ENCODE measurements around the gene ETHE1.
A peak's percentile ranks its signal among the peaks of the same experiment; 100 is the strongest.

The ETHE1 gene

DNA sequence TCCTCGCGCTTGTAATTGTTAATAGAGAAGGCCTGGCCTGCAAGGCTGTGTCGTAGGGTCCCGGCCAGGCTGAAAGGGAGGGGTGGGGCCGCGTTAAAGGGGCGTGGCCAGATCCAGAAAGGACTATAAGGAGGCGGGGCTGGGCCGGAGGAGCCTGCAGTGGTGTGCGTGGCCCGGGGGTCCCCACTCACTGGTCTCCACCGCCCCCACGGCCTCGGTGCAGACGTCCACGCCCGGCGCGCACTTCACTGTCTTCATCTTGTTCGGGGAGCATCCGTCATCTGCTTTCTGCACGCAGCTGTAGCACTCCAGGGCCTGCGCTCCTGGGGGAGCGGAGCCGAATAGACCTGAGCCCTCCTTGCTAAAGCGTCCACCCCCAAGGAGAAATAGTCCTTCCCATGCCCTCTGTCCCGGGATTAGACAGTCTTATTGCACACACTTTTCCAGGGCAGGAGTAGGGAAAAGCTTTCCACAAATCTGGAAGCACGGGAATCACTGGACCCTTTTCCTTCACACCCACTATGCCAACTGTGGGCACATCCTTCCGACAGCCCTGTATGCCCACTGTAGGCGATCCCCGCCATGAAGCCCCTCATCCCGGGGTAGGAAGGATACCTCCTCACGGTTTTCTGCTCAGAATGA lies 62.7 kb downstream of the ETHE1 start:
- no peak for DNase-seq (ENCODE audit: low read depth)

DNA sequence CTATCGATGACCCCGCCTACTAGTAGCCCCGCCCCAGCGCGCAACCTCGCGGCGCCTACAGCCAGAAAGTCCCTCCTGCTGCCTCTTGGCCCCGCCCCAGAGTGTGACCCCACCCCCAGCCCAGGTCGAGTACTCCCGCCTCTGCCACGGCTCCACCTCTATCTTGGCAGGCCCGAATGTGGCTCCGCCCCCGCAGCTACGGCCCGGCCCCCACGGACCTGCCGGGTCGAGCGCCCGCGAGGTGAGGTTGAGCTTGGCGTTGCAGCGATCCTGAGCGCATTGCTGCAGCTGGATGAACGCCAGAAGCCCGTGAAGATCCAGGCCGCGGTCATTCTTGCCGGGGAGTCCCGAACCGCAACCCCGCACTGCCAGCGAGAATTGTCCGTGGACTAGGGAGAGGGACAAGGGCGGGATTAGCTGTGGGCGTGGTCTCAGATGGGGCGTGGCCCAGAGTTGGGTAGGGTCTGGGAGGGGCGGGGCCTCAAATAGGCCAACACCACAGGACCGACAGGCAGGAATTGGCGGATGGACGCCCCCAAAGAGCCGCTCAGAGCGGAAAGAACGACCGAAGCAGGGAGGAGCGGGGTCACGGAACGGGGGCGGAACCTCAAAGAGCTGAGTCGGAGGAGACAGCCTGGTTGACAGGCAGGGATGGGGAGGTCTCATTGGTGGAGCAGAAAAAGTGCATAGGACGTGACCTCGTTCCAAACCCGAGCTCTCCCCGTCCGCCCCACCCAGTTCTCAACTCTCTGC lies 63.4 kb downstream of the ETHE1 start:
- DNase-seq (ENCODE audit: low read depth), result peak; percentile 49

- DNase-seq (ENCODE audit: low read depth), result no peak
Observed at GRCh38 chr19:43462785-43463380, 64.1 kb downstream of the ETHE1 start.

DNA sequence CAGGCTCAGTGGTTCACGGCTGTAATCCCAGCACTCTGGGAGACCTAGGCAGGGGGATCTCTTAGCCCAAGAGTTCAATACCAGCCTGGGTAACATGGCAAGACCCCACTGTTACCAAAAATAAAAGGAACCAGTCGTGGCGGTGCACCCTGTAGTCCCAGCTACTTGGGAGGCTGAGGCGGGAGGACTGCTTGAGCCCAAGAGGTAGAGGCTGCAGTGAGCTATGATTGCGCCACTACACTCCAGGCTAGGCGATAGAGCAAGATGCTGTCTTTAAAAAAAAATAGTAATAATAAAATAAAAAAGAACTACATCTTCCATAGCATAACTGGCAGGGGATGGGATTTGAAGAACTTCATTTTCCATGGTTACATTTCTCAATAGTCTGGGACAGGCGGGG lies 64.6 kb downstream of the ETHE1 start:
- DNase-seq (ENCODE audit: low read depth), result no peak

DNA sequence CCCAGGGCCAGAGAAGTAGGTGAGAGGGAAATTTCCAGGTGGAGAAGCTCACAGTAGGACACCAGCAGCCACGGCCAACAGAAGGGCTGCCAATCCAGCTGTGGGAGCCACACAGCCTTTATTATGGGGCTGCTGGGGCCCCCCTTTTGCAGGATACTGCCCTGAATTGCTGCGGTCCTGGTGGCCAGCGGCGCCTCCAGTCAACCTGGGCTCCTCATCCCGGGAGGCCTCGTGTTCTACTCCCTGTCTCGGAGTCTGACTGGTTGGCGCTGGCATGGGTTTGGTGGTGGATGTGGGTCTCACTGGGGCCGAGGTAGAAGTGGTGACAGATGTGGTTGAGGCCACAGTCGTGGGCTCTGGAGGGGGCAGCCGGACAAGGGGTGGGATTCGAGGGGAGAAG lies 65.7 kb downstream of the ETHE1 start:
- DNase-seq (ENCODE audit: low read depth), result no peak

DNA sequence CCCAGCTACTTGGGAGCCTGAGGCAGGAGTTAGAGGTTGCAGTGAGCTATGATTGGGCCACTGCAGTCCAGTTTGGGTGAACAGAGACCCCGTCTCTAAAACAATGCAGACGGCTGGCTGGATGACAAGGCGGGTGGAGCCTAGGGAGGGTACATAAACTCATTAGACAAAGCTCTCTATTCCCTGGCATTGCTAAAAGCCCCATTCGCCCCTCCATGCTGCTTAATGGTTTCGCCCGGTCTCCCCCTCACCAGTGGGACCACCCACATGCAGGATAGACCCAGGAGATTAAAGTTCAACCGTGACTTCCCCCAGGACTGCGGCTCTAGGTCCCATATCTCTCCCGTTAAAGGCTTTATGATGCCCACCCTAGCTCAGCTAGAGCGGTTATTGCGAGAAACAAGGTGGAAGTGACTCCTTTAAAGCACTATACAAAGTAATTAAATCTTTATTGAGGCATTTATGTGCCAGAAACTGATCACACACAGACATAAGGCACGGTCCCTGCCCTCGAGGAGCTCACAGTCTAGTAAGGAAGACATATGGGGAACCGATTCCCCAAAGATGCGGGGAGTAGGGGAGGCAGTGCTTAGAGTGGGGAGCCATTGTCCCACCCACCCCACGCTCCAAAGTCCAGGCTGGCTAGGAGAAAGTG lies 66.5 kb downstream of the ETHE1 start:
- no peak for DNase-seq (ENCODE audit: low read depth)

- DNase-seq (ENCODE audit: low read depth), result no peak
Observed at GRCh38 chr19:43457809-43458208, 69.2 kb downstream of the ETHE1 start.
